ENCODE data around the gene GRIA2.

GRIA2 gene

DNA sequence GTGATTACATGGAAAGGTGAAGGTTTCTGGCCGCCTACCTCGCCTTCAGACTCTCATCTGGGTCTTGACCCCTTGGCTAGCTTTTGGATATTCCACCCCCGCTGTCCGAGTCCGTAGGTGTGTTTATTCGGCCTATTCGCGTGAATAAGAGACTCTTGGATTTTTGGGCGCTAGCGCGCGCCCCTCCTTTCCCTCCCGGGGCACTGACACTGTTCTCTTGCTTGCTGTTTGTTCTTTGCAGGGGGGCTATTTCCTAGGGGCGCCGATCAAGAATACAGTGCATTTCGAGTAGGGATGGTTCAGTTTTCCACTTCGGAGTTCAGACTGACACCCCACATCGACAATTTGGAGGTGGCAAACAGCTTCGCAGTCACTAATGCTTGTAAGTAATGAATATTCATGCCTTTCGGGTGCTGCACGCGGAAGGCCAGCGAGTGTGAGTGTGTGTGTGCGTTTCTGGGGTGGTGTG is 932 bp downstream of the GRIA2 start:
- Histone ChIP-seq H3K27me3 (ENCODE audit: insufficient read depth, low read length) (no peaks in the 10 kb centered on the region), H2AFZ (ENCODE audit: low read length) (no peak overlapping the region), H3K27ac (ENCODE audit: low read depth, low read length, poor library complexity, severe bottlenecking) (no peak overlapping the region), H3K4me3 (ENCODE audit: low read depth, low read length, poor library complexity, severe bottlenecking) (no peak overlapping the region), H4K20me1 (ENCODE audit: insufficient read depth, low read length) (no peaks in the 10 kb centered on the region), H3K4me1 (ENCODE audit: insufficient read depth, low read length, severe bottlenecking) (no peaks in the 10 kb centered on the region), H3K4me2 (ENCODE audit: low read length) (no peak overlapping the region), H3K79me2 (ENCODE audit: insufficient read depth, low read length) (no peaks in the 10 kb centered on the region), H3K36me3 (ENCODE audit: insufficient read depth, low read length) (no peaks in the 10 kb centered on the region), H3K9me3 (ENCODE audit: low read length) (no peaks in the 10 kb centered on the region), H3K9ac (ENCODE audit: low read length) (no peak overlapping the region), H3F3A (ENCODE audit: insufficient read depth, low read length) (no peaks in the 10 kb centered on the region), H3K9me2 (ENCODE audit: low read depth, low read length) (no peaks in the 10 kb centered on the region)
- TF ChIP-seq EZH2 (IDR thresholded peaks at IDR 0.05; ENCODE audit: borderline replicate concordance, low read length), result no peak
- TF ChIP-seq, protein P1, sequence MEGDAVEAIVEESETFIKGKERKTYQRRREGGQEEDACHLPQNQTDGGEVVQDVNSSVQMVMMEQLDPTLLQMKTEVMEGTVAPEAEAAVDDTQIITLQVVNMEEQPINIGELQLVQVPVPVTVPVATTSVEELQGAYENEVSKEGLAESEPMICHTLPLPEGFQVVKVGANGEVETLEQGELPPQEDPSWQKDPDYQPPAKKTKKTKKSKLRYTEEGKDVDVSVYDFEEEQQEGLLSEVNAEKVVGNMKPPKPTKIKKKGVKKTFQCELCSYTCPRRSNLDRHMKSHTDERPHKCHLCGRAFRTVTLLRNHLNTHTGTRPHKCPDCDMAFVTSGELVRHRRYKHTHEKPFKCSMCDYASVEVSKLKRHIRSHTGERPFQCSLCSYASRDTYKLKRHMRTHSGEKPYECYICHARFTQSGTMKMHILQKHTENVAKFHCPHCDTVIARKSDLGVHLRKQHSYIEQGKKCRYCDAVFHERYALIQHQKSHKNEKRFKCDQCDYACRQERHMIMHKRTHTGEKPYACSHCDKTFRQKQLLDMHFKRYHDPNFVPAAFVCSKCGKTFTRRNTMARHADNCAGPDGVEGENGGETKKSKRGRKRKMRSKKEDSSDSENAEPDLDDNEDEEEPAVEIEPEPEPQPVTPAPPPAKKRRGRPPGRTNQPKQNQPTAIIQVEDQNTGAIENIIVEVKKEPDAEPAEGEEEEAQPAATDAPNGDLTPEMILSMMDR (IDR thresholded peaks at IDR 0.05; ENCODE audit: low read length), result no peak

DNA sequence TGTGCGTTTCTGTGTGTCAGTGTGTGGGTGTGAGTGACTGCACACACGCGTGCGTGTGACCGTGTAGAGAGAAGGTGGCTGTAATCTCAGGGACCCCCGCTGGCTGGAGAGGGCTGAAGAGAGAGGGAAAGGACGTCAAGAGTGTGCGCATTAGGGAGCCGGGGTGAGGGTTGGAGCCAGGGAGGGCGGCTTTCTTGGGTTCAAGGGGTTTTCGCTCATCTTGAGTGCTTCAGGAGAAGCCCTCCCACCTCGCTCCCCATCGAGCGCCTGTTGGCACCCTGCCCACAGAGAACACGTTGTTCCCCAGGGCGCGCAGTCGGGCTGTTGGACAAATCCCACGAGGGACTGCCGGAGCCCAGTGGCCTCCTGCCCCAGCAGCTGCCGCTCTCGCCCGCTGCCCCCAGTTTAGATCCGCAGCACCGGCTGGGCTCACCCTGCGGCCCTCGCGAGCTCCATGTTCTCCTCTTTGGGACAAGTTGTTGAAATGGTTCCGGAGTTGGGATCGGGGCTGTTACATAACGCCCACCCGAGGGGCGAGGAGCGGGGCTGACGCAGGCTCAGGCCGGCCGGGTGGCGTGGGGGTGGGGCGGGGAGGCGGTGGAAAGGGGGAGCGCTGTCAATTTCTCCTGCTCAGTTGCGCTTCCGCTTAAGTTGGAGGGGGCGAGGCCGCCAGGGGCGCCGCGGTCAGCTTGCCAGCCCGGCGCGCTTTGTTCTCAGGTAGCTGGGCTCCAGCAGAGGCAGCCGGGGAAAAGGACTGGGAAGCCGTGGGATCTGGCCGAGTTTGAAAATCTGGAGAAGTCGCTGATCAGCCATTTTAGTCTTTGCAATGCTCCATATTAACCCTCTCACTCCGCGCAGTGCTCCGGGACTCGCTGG is 1.6 kb downstream of the GRIA2 start:
- H3K9me3 ChIP-seq (ENCODE audit: low read length), result no peaks in the 10 kb centered on the region
- H3K36me3 ChIP-seq (ENCODE audit: insufficient read depth, low read length), result no peaks in the 10 kb centered on the region
- no peaks in the 10 kb centered on the region for H3K4me1 ChIP-seq (ENCODE audit: insufficient read depth, low read length, severe bottlenecking)
- H3K9ac ChIP-seq (ENCODE audit: low read length), result no peak overlapping the region
- H3K4me2 ChIP-seq (ENCODE audit: low read length), result no peak overlapping the region
- no peak overlapping the region for H3K27ac ChIP-seq (ENCODE audit: low read depth, low read length, poor library complexity, severe bottlenecking)
- H2AFZ ChIP-seq (ENCODE audit: low read length), result no peak overlapping the region
- H3K27me3 ChIP-seq (ENCODE audit: insufficient read depth, low read length), result no peaks in the 10 kb centered on the region
- TF ChIP-seq, protein P1 (IDR thresholded peaks at IDR 0.05; ENCODE audit: low read length), result no peak
- no peak for TF ChIP-seq EZH2 (IDR thresholded peaks at IDR 0.05; ENCODE audit: borderline replicate concordance, low read length)
- no peaks in the 10 kb centered on the region for H4K20me1 ChIP-seq (ENCODE audit: insufficient read depth, low read length)
- no peaks in the 10 kb centered on the region for H3K9me2 ChIP-seq (ENCODE audit: low read depth, low read length)
- no peaks in the 10 kb centered on the region for H3K79me2 ChIP-seq (ENCODE audit: insufficient read depth, low read length)
- no peak overlapping the region for H3K4me3 ChIP-seq (ENCODE audit: low read depth, low read length, poor library complexity, severe bottlenecking)
- no peaks in the 10 kb centered on the region for H3F3A ChIP-seq (ENCODE audit: insufficient read depth, low read length)

DNA sequence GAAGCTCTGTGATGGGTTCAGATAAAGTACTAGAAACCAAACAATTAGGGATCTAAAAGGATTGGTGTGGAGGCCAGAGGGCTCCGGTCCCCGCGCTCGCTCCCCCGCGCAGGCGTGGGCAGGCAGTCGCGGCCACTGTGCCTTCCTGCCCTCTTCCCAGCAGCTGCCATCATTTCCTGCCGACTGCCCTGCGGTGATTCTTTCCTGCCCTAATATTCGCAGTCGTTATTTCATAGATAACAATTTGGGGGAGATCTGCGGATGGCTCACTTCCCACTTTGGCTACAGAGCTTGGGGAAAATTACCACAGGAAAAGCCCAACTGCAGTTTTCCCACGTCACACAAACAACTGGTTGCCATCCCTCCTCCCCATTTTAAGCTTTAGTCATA is 2.2 kb downstream of the GRIA2 start:
- Histone ChIP-seq H3K4me1 (ENCODE audit: insufficient read depth, low read length, severe bottlenecking) (no peaks in the 10 kb centered on the region), H2AFZ (ENCODE audit: low read length) (no peak overlapping the region), H3K79me2 (ENCODE audit: insufficient read depth, low read length) (no peaks in the 10 kb centered on the region), H3K9me3 (ENCODE audit: low read length) (no peaks in the 10 kb centered on the region), H4K20me1 (ENCODE audit: insufficient read depth, low read length) (no peaks in the 10 kb centered on the region), H3K4me2 (ENCODE audit: low read length) (no peak overlapping the region), H3K4me3 (ENCODE audit: low read depth, low read length, poor library complexity, severe bottlenecking) (no peak overlapping the region), H3K27ac (ENCODE audit: low read depth, low read length, poor library complexity, severe bottlenecking) (no peak overlapping the region), H3K36me3 (ENCODE audit: insufficient read depth, low read length) (no peaks in the 10 kb centered on the region), H3K9ac (ENCODE audit: low read length) (no peak overlapping the region), H3K27me3 (ENCODE audit: insufficient read depth, low read length) (no peaks in the 10 kb centered on the region), H3F3A (ENCODE audit: insufficient read depth, low read length) (no peaks in the 10 kb centered on the region), H3K9me2 (ENCODE audit: low read depth, low read length) (no peaks in the 10 kb centered on the region)
- TF ChIP-seq, protein P1 (IDR thresholded peaks at IDR 0.05; ENCODE audit: low read length), result no peak
- TF ChIP-seq EZH2 (IDR thresholded peaks at IDR 0.05; ENCODE audit: borderline replicate concordance, low read length), result no peak

Data from OCI-LY1 (cell line).